ENCODE measurements around the gene CDKN2AIP.

- TF ChIP-seq POLR2A (IDR thresholded peaks at IDR 0.05), result no peak
- TF ChIP-seq, protein P1, sequence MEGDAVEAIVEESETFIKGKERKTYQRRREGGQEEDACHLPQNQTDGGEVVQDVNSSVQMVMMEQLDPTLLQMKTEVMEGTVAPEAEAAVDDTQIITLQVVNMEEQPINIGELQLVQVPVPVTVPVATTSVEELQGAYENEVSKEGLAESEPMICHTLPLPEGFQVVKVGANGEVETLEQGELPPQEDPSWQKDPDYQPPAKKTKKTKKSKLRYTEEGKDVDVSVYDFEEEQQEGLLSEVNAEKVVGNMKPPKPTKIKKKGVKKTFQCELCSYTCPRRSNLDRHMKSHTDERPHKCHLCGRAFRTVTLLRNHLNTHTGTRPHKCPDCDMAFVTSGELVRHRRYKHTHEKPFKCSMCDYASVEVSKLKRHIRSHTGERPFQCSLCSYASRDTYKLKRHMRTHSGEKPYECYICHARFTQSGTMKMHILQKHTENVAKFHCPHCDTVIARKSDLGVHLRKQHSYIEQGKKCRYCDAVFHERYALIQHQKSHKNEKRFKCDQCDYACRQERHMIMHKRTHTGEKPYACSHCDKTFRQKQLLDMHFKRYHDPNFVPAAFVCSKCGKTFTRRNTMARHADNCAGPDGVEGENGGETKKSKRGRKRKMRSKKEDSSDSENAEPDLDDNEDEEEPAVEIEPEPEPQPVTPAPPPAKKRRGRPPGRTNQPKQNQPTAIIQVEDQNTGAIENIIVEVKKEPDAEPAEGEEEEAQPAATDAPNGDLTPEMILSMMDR (IDR thresholded peaks at IDR 0.05), result no peak
These were observed 41.0 kb upstream of the CDKN2AIP start for GRCh38 chr4:183403486-183403885.
